SW 1271 (cell line): Measurements from ENCODE around the gene ZFHX2.

Experiments used
- DNase-seq, 2 experiments: peaks; one replicate each; lab custom pipeline; 2025; lab: John Stamatoyannopoulos, UW

The ZFHX2 gene

DNA sequence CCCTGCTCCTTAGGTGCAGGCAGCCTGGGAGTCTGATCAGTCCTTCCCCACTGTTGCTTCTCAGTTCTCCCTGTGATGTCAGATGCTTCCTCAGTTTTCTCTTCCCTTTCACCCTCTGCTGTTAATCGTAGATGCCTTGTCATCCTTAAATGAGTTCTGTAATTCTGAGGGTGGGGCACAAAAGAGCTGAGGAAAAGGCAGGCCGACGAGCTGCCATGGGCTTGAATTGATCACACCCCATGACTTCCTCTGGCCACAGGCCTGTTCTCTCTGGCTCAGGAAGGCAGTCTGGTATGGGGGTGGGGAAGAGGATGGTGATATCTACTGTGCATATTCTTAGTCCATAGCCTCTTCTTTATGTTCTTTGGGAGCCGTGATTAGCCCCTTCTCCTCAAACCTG, 21.3 kb upstream of the ZFHX2 start:
- no peak for DNase-seq

DNA sequence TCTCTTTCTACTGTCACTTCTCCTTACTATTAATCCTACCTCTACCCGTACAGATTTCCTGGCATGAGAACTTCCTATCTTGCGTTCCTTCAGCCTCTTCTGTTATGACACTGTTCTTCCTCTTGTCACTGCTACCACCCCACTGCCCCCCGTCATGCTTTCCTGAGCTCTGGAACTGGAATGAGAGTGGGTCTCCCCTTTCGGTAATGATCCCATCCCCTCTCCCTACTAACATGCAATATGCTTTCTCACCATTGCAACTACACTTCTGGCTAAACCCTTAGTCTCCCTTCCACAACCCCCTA, 20.9 kb upstream of the ZFHX2 start:
- DNase-seq: no peak

DNA sequence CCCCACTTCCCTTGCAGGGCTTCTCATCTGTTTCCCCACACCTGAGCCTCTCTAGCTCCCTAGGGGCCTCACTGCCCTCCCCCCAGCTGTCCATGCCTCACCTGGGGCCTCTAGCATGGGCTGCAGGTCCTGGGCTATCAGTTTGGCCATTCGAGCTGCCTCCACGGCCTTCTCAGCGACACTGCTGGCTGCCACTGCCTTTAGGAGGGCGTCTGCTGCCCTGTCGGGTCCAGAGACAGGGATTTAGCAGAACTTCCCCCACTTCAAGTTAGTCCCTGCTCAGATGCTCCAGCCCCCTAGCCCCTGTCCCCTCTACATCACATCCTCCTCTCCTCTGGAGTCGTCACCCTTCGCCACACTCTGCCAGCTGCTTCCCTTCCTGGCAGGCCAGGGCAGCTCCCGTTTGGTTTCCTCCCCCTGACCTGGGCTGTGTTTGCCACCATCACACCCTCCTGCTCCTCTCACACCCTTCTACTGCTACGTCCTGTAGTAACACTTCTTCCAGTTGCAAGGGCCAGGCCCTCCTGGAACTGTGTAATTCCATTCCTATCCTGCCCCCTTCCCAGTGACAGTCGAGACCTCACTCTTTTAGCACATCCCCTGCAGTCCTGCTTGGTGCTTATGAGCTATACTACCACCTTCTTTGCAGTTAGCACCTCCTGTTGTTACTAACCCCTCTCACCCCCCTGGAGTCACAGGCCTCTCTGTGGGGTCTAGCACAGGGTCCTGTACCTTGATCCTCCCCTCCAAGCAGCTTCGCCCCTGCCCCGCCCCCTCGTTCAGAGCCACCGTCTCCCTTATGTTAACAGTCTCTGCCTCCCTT, 20.3 kb upstream of the ZFHX2 start:
- no peak for DNase-seq

DNA sequence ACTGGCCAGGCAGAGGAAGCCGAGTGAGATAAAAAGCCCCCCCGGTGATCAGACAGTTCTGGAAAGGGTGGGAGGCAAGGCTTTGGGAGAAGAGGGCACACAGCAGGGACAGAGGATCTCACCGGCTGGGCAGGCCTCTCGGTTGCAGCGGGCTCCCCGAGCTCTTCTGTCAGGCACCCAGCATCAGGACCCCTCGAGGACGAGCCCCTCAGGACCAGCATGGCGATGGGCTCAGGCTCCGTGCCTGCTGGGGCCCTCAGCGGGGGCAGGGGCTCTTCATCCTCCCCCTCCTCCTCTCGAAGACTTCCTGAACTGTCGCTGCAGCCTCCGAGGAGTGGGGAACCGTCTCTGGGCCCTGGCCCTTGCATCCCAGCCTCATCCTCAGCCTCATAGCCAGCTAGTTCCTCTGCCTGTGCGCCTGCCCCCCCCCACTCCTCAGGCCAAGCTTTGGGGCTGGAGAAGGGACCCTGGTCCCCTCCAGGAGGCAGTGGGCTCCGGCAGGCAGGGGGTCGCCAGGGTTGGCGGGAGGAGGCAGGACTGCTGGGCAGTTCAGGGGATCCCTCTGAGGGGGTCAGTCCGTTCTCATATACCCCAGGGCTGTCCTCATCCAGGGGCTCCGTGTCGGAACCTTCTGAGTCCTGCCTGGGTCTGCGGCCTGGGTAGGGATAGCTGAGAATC, 19.4 kb upstream of the ZFHX2 start:
- no peak for DNase-seq

- DNase-seq: peak in 1 of 2 experiments; percentile 49
Measured at GRCh38 chr14:23569443-23570151, 18.0 kb upstream of the ZFHX2 start.

- DNase-seq: no peak
Measured at GRCh38 chr14:23568600-23569331, 17.2 kb upstream of the ZFHX2 start.

GRCh38 chr14:23568021-23568599, 16.5 kb upstream of the ZFHX2 start:
- DNase-seq: no peak

DNA sequence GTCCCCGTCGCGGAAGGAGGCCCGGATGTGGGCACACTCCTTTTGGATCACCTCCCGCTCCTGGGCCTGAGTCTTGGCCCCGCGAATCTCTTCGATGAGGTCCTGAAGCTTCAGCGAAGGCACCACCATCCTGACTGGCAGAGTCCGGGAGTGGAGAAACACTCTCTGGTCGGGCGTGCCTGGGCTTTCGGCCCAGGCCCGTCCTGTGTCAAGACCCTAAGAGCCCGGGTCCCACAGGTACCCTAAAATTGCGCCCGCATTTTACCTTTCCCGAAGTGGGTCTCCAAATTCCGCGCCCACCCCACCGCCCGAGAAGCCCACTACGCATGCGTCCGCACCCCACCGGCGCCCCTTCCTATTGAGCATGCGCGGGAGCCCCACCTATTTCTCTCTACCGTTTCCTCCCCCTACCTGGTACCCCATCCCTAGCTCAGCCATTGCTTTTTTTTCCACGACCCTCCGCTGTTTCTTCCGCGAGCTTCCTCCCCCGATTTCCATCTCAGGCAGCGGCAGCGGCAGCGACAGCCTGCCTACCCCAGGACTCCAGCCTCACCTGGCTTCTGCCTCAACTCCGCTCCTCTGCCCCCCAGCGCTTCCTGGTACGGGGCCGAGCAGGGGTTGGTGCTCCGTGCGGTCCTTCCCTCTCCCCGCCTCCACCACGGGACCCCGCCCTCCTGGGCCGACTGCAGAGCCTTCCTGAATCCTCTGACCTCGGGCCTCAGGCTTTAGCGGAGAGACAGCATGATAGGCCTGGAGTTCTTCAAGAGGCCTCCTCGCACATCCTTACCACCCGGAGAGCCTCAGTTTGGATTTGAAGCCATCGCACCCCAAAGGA, 15.8 kb upstream of the ZFHX2 start, which contains the start of gene AP1G2:
AP1G2 (minus strand) TSS at position 606 of the 835 bp plus-strand sequence; CDS start at position 129, 477 bp downstream.
- DNase-seq: peak; percentile 30 to 76

GRCh38 chr14:23566778-23567185, 15.2 kb upstream of the ZFHX2 start:
- DNase-seq: peak in 1 of 2 experiments; percentile 38

GRCh38 chr14:23566112-23566777, 14.7 kb upstream of the ZFHX2 start:
- no peak for DNase-seq

GRCh38 chr14:23565626-23566025, 14.1 kb upstream of the ZFHX2 start:
- DNase-seq: no peak

GRCh38 chr14:23564876-23565275, 13.3 kb upstream of the ZFHX2 start:
- DNase-seq: no peak

- DNase-seq: no peak
Measured at GRCh38 chr14:23564181-23564812, 12.7 kb upstream of the ZFHX2 start.

GRCh38 chr14:23563473-23564180, 12.1 kb upstream of the ZFHX2 start:
- DNase-seq: no peak

GRCh38 chr14:23562822-23563472, 11.4 kb upstream of the ZFHX2 start:
- DNase-seq: peak in 1 of 2 experiments; percentile 31

- DNase-seq: no peak
Measured at GRCh38 chr14:23561873-23562821, 10.6 kb upstream of the ZFHX2 start.

- DNase-seq: no peak
Measured at GRCh38 chr14:23561259-23561658, 9.7 kb upstream of the ZFHX2 start.
